ENCODE results near the gene RANBP10. TPM values are rescaled to one million over a fixed set of nuclear protein-coding genes. Genes with fewer than 3 reads are reported as not detected.

Gene RANBP10
- total RNA-seq, 4 donors from 2014 or later: 8.1 to 11.7 (median 9.3) TPM

DNA sequence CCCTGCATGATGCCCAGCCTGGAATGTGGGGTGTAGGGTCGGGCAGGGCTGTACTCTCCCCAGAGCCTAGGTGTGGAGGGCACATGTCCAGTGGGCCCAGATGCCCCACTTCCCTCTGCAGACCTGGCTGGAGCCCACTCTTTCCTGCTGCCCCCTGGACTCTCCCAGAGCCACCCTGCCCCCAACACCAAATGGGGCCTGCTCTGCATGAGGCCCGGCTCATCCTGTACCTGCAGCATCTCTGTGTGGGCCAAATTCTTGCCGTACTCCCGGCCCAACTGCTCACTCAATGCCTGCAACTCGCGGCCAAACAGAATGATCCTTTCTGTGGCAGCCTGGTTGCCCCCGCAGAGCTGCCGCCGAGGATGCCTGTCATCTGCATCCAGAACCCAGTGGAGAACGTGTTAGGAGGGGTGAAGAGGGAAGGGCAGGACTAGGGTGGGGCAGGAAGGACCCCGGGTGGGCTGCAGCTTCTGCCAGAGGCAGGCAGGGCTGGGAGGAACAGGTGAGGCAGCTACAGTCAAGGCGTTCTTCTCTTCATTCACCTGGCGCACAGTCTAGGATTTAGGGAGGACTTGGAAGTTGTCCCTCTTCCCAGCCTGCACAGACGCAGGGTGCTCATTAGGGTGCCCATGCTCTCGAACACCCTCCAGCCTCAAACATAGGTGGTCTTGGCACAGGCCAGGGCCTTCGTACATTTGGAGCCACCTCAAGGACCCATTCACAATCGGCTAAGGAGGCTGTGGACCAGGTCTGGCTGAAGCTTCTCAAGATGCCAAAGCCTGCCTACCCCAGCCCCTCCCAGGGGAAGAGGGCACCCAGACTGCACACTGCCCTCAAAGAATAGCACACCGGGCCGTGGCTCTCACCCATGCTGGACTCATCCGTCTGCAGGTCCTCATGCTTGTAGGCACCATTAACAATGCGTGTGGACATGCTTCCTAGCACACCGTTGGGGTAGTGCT lies 78.6 kb downstream of the RANBP10 start:
- TF ChIP-seq CTCF (IDR thresholded peaks at IDR 0.05; ENCODE audit: low read depth): no peak

GRCh38 chr16:67726106-67727034 lies 80.0 kb downstream of the RANBP10 start:
- TF ChIP-seq CTCF (IDR thresholded peaks at IDR 0.05; ENCODE audit: low read depth): no peak

DNA sequence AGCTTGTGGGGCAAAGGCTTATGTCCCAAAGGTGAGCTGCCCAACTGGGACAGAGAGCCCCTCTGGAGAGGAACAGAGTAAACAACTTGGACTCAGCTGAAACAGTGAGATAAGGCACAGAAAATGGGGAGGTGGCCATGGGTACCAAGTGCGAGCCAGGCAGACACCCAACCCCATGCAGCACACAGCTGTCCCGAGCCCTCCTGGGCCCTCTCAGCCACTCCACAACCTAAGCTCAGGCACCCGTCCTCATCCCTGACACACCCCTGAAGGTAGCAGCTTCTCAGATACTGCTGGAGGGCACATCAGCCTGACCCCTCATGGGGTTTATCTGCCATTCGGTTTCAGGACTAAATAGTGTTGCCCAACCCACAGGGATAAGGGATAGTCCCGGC lies 82.5 kb downstream of the RANBP10 start:
- no peak for TF ChIP-seq CTCF (IDR thresholded peaks at IDR 0.05; ENCODE audit: low read depth)

DNA sequence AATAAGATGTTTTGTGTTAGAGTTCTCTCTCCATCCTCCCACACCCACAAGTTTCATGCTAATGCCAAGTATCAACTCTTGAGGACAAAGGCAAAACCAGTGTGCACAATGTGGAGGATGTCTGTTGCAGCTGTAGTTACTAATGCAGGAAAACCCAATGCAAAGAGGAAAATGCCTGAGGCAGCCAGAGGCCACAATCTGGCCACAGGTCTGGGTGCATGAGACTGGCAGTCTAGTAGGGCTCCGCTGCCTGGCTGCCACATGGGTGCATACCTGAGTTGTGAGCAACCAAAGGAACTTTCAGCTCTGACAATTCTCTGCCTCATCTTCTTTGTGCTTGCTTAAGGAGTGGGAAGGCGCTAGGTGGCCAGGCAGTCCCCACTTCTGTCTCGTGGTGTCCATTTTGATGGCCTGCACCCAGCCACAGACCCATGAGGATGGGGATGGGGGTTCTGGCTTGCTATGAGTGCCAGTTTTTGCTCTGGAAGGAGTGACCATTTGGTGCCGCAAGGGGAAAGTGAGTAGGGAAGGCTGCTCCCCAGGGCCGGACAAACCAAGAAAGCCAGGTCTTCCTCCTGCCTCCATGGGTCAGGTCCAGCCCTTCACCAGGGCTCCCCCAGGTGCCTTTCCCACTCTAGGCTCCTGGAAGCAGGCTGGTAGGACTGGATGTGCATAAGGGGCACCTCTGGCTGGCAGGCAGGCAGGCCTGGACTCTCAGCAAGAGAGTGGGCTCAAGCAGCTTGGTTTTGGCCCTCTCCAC lies 83.0 kb downstream of the RANBP10 start:
- no peak for TF ChIP-seq CTCF (IDR thresholded peaks at IDR 0.05; ENCODE audit: low read depth)

DNA sequence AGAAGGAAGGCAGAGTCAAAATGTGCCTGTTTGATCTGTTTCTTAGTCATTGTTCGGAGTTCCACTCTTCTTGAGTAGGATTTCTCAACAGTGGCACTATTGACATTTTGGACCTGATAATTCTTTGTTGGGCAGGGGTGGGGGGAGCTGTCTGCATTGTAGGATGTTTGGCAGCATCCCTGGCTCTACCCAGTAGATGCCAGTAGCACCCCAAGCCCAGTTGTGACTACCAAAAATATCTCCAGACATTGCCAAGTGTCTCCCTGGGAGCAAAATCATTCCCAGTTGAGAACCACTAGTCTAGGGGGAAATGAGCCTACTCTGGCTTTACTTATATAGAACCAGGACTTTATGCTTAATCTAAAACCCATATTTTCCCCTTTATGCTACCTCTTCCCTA lies 86.1 kb downstream of the RANBP10 start:
- no peak for TF ChIP-seq CTCF (IDR thresholded peaks at IDR 0.05; ENCODE audit: low read depth)

DNA sequence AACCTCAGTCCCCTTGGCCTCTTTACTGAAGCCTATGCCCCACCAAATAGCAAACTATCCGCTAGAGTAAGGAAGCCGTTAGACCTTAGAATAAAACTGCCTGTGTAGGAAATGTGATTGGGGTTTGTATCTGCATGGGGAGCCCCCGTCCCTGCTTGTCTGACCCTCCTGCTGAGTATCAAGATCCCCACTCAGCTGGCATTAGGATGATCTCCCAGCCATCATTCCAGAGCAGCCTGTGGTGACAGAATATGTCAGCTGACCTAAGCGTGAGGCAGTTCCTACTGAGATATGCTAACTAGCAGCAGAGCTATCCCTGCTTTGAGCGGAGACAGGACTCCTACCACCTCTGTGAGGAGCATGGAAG lies 86.6 kb downstream of the RANBP10 start:
- TF ChIP-seq CTCF (IDR thresholded peaks at IDR 0.05; ENCODE audit: low read depth): no peak
